Omental fat pad (tissue), 4 donors: ENCODE measurements around the gene MYO1E. TPM values are rescaled to one million over a fixed set of nuclear protein-coding genes. Genes with fewer than 3 reads are reported as not detected.

ENCODE experiments used
- ATAC-seq: fragments of 150-250 bp; one replicate; pipeline ENCODE4 v1.9.1; 2016; ENCODE audit warnings: mild to moderate bottlenecking, moderate library complexity; ENCODE audit not compliant: low FRiP score
- DNase-seq: peaks from one replicate; pipeline ENCODE4 v3.0.0-alpha.2; 2019; ENCODE audit warnings: low spot score
- CTCF ChIP-seq, 3 donors: fragments of 450-650 bp; IDR thresholded peaks; one replicate each; pipeline ENCODE4 v1.5.1; 2016 to 2017; ENCODE audit warnings: antibody characterized with exemption in 3 of 3, mild to moderate bottlenecking in 3 of 3, moderate library complexity in 2 of 3
- total RNA-seq, 4 donors: library from RNA; depleted of rRNA; stranded (reverse); fragments of >200 nt; gene quantifications; one replicate each; pipeline ENCODE4 v1.1.0, GENCODE V29; 2016

Gene MYO1E
- total RNA-seq, 4 donors from 2014 or later = 35.7 to 193 (median 68.0) TPM

- no peak for ATAC-seq
- no peak for DNase-seq
- TF ChIP-seq CTCF (IDR thresholded peaks at IDR 0.05) = no peak
These were observed 94.6 kb downstream of the MYO1E start for GRCh38 chr15:59278120-59278519.

- no peak for TF ChIP-seq CTCF (IDR thresholded peaks at IDR 0.05)
- ATAC-seq (no peak), DNase-seq (no peak)
These were observed 96.2 kb downstream of the MYO1E start for GRCh38 chr15:59276225-59277178.

GRCh38 chr15:59274126-59274970 is 98.3 kb downstream of the MYO1E start:
- no peak for TF ChIP-seq CTCF (IDR thresholded peaks at IDR 0.05)
- no peak for DNase-seq
- ATAC-seq = no peak

GRCh38 chr15:59273234-59273633 is 99.4 kb downstream of the MYO1E start:
- DNase-seq (no peak), ATAC-seq (no peak)
- no peak for TF ChIP-seq CTCF (IDR thresholded peaks at IDR 0.05)

GRCh38 chr15:59271595-59272201 is 101.0 kb downstream of the MYO1E start:
- DNase-seq (no peak), ATAC-seq (no peak)
- TF ChIP-seq CTCF (IDR thresholded peaks at IDR 0.05) = no peak

- DNase-seq (no peak), ATAC-seq (no peak)
- TF ChIP-seq CTCF (IDR thresholded peaks at IDR 0.05) = no peak
These were observed 103.7 kb downstream of the MYO1E start for GRCh38 chr15:59268852-59269407.
